HG02870 (cell line): ENCODE results near the gene SLC22A15.

Experiments
- ATAC-seq: cut with Tn5 transposase; IDR thresholded peaks from one replicate; pipeline ENCODE4 v1.9.1; 2021; ENCODE audit warnings: mild to moderate bottlenecking, moderate library complexity; ENCODE audit not compliant: unreplicated experiment

SLC22A15 gene

DNA sequence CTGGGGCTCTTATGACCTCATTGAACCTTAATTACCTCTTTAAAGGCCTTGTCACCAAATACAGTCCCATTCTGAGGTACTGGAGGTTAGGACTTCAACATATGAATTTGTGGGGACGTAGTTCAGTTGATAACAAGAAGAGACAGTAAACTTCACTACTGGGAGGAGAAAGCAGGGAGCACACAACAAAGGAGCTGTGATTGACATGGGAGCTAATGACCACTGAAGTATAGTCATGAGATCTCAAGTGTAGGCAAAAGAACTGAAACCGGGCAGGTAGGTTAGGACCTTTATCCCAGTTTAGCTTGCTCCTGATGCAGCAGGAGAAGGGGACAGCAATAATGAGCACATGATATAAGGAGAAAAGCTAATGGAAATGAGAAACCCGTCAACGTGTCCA is 123.1 kb downstream of the SLC22A15 start:
- no peak for ATAC-seq

DNA sequence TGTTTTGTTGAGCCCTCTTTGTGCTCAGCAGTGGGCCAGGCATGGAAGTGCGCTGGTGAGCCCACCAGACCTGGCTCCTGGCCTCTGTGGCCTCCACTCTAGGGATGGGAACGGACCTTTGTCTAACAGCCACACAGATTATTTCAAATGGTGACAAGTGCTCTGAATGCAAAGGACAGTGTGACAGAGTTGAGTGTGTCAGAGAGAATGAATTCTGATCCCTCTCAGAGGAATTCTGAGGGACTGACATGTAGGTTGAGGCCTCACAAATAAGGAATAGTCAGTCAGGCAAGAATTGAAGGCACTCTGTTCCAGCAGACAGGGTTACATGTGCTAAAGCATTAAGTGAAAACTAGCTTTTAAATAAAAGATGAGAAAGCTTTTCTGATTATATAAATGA is 123.6 kb downstream of the SLC22A15 start:
- ATAC-seq, result no peak

DNA sequence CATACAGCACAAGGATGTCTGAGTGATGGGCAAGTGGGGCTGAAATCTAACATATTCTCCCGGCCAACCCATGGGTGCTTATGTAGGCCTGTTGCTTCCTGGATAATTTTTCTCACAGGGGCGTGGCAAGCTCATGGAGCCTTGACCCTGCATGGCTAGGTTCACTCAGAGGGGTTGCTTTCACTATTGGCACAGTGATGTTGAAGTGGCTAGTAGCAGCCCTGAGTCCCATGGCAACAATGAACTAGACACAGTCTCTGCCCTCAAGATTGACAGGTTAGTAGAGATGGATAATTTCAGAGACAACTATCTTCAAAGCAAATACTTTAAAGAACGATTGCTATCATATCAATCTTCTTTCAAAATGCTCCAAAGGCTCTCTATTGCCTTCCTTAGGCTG is 128.4 kb downstream of the SLC22A15 start:
- no peak for ATAC-seq

DNA sequence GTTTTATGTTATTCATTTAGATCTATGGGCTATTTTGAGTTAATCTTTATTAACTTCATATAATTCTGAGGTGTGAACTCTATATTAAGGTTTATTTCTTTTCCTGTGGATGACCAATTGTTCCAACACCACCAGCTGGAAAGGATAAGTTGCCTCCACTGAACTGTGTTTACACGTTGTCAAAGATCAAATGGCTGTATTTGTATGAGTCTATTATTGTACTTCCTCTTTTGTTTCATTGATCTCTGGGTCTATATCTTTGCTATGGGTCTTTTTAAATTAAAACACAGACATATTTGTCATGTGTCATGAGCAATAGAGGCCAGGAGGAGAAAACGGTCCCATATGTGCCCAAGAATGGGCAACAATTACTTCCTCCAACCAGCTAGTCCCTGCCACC is 129.7 kb downstream of the SLC22A15 start:
- ATAC-seq, result no peak

GRCh38 chr1:116106646-116107045 is 130.3 kb downstream of the SLC22A15 start:
- no peak for ATAC-seq

DNA sequence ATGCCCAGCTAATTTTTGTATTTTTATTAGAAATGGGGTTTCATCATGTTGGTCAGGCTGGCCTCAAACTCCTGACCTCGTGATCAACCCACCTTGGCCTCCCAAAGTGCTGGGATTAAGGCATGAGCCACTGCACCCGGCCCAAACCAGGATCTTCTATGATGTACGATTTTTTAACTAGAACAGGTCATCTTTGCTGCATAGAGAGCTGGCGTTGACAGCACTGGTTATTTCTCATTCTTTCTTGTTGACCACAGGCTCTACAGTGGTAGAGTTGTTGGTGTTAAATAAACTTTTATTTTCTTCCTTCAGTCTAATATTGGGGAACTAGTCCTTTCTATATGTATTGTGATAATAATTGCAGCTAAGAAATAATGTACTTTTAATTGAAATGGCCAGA is 131.1 kb downstream of the SLC22A15 start:
- ATAC-seq, result no peak

DNA sequence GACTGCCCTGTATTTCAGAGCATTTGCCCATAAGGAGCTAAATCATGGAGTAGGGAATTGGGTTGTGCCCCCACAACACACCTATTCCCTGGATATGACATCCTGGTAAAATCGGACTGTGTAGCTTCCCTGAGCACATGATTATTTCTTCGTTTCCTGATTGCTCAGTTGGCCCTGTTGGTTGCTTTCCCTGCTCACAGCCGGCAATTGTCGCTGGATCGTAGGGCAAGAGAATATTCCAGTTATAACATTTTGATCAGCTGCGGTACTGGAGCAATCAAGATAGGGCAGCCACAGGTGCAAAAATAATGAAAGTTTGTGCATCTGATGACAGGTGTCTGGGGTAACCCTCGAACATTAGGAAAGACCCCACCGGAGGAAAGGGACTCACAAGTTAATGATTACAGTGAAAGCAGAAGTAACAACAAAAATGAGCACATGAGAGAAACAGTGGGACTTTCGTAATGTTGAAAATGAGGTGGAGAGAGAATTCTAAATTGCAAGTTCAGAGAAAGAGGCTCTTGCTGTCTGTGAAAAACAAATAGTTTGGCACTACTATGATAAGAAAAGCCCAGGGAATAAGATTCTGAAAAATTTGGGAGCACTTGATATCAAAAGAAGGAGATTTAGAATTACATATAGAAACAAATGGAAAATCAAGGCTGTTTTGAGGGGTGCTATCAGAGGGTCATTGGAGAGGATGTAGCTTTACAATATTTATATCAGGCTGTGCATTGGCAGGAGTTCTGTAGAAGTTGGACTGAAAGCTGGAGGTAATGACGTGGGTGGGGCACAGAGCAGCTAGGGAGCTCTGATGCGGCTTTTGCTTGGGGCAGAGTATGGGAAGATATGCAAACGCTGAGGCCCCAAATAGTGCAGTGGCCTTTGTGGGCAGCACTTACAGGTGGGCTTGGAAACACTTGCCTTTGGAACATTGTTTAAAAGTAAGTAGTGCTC is 134.5 kb downstream of the SLC22A15 start, which contains the start of gene MAB21L3:
Gene MAB21L3, plus strand, starts transcription at position 833 of the 957 bp plus-strand sequence. CDS start 1,217 bp downstream, outside the sequence.
- ATAC-seq, result peak; percentile 67

GRCh38 chr1:116111524-116112021 is 135.3 kb downstream of the SLC22A15 start:
- no peak for ATAC-seq

GRCh38 chr1:116112388-116113140 is 136.3 kb downstream of the SLC22A15 start:
- ATAC-seq, result no peak

GRCh38 chr1:116113615-116114014 is 137.3 kb downstream of the SLC22A15 start:
- no peak for ATAC-seq

- no peak for ATAC-seq
Observed at GRCh38 chr1:116115476-116116439, 139.4 kb downstream of the SLC22A15 start.

- ATAC-seq, result no peak
Observed at GRCh38 chr1:116118471-116118870, 142.2 kb downstream of the SLC22A15 start.
